HepG2 (cell line): ENCODE measurements around the gene DAPK3. TPM values are rescaled to one million over a fixed set of nuclear protein-coding genes. Genes with fewer than 3 reads are reported as not detected.

Experiments
- CBX2 ChIP-seq, 2 experiments: fragments of 200-600 bp in 1 of 2; sonication (generic); formaldehyde crosslinking in 1 of 2; IDR thresholded peaks; 2 replicates each; pipeline versions ENCODE4 v1.7.0 to v1.8.1; 2018 to 2022; ENCODE audit warnings: low read depth in 2 of 2, low read length in 1 of 2, mild to moderate bottlenecking in 1 of 2, missing genetic modification reagents in 1 of 2
- EED ChIP-seq: sonication (generic); formaldehyde crosslinking; IDR thresholded peaks from 2 replicates; pipeline ENCODE4 v1.5.0; 2020; ENCODE audit warnings: mild to moderate bottlenecking, missing genetic modification reagents
- FLYWCH1 ChIP-seq: sonication (generic); formaldehyde crosslinking; IDR thresholded peaks from 2 replicates; pipeline ENCODE4 v1.8.1; 2023; ENCODE audit warnings: mild to moderate bottlenecking, missing genetic modification reagents
- KDM2A ChIP-seq: sonication (generic); formaldehyde crosslinking; IDR thresholded peaks from 2 replicates; pipeline ENCODE4 v1.4.0; 2020; ENCODE audit warnings: low read depth, missing genetic modification reagents, borderline replicate concordance
- NFATC3 ChIP-seq: sonication (generic); formaldehyde crosslinking; IDR thresholded peaks from 2 replicates; pipeline ENCODE4 v1.5.1; 2020; ENCODE audit warnings: mild to moderate bottlenecking, missing genetic modification reagents
- SOX13 ChIP-seq, 3 experiments: fragments of 450-650 bp in 1 of 3; sonication (generic) in 1 of 3; formaldehyde crosslinking in 1 of 3; IDR thresholded peaks in 2 of 3; conservative IDR thresholded peaks in 1 of 3; 2 replicates each; pipeline versions ENCODE4 v1.5.0 to v1.6.1; 2016 to 2020; ENCODE audit warnings: antibody characterized with exemption in 1 of 3, mild to moderate bottlenecking in 1 of 3, missing compliant biosample characterization in 1 of 3, missing genetic modification reagents in 1 of 3, moderate library complexity in 1 of 3
- SP1 ChIP-seq, 2 experiments: fragments of 450-650 bp in 1 of 2; sonication (generic) in 1 of 2; formaldehyde crosslinking in 1 of 2; IDR thresholded peaks; 2 replicates each; pipeline versions ENCODE4 v1.4.0 to v1.6.1; 2016 to 2020; ENCODE audit warnings: missing genetic modification reagents in 1 of 2
- SP4 ChIP-seq: sonication (generic); formaldehyde crosslinking; IDR thresholded peaks from 2 replicates; pipeline ENCODE4 v1.8.1; 2023; ENCODE audit warnings: mild to moderate bottlenecking, missing genetic modification reagents
- SRSF1 ChIP-seq: fragments of 200-400 bp; formaldehyde crosslinking; optimal IDR thresholded peaks from 2 replicates; pipeline ENCODE3; 2017; ENCODE audit warnings: mild to moderate bottlenecking, low read depth, low read length, moderate library complexity
- ZNF207 ChIP-seq: fragments of 450-650 bp; IDR thresholded peaks from 2 replicates; pipeline ENCODE4 v1.6.1; 2016; ENCODE audit warnings: antibody characterized with exemption, borderline replicate concordance
- ZNF367 ChIP-seq: sonication (generic); formaldehyde crosslinking; IDR thresholded peaks from 2 replicates; pipeline ENCODE4 v1.4.0; 2020; ENCODE audit warnings: missing genetic modification reagents, borderline replicate concordance
- ZNF510 ChIP-seq: sonication (generic); formaldehyde crosslinking; IDR thresholded peaks from 2 replicates; pipeline ENCODE4 v1.4.0; 2020; ENCODE audit warnings: low read depth, mild to moderate bottlenecking, missing genetic modification reagents
- ZNF556 ChIP-seq: sonication (generic); formaldehyde crosslinking; IDR thresholded peaks from 2 replicates; pipeline ENCODE4 v1.4.0; 2020; ENCODE audit warnings: mild to moderate bottlenecking, missing genetic modification reagents, borderline replicate concordance
- ZNF572 ChIP-seq: sonication (generic); formaldehyde crosslinking; IDR thresholded peaks from 2 replicates; pipeline ENCODE4 v1.5.1; 2020; ENCODE audit warnings: mild to moderate bottlenecking, missing genetic modification reagents
- ZNF720 ChIP-seq: sonication (generic); formaldehyde crosslinking; IDR thresholded peaks from 2 replicates; pipeline ENCODE4 v1.4.0; 2020; ENCODE audit warnings: missing genetic modification reagents
- ZNF891 ChIP-seq: sonication (generic); formaldehyde crosslinking; IDR thresholded peaks from 2 replicates; pipeline ENCODE4 v1.5.0; 2020; ENCODE audit warnings: mild to moderate bottlenecking, missing genetic modification reagents
- ZSCAN21 ChIP-seq: sonication (generic); formaldehyde crosslinking; IDR thresholded peaks from 2 replicates; pipeline ENCODE4 v1.8.0; 2022; ENCODE audit warnings: mild to moderate bottlenecking, missing genetic modification reagents, moderate library complexity, borderline replicate concordance
- ZSCAN29 ChIP-seq: sonication (generic); formaldehyde crosslinking; conservative IDR thresholded peaks from 2 replicates; pipeline ENCODE4 v1.4.0; 2020; ENCODE audit warnings: mild to moderate bottlenecking, missing genetic modification reagents
- polyA plus RNA-seq, 8 experiments: library from polyadenylated mRNA; depleted of rRNA in 3 of 8; stranded (reverse) in 7 of 8; unstranded in 1 of 8; fragments of >200 nt; fragmentation: Illumina TruSeq in 4 of 8; extraction: Trizol in 4 of 8; gene quantifications; 2 replicates each; pipeline versions ENCODE4 v1.2.1 to v1.2.3, GENCODE V29; 2011 to 2016; ENCODE audit warnings: low read depth in 4 of 8, missing spikeins in 1 of 8, mixed read lengths in 1 of 8; ENCODE audit not compliant: insufficient read depth in 1 of 8
- total RNA-seq, 5 experiments: library from RNA; depleted of rRNA; stranded (reverse); fragments of >200 nt; fragmentation: Illumina TruSeq; extraction: Trizol; gene quantifications; 2 replicates each; pipeline ENCODE4 v1.2.3, GENCODE V29; 2016; ENCODE audit warnings: low read depth in 1 of 5
- TF ChIP-seq, protein P1 (sequence below): IDR thresholded peaks from 2 replicates; pipeline ENCODE4 v1.6.1; 2018; ENCODE audit warnings: missing genetic modification reagents, mild to moderate bottlenecking, missing compliant biosample characterization
- TF ChIP-seq, protein P2 (sequence below): sonication (generic); formaldehyde crosslinking; IDR thresholded peaks from 2 replicates; pipeline ENCODE4 v1.8.1; 2022; ENCODE audit warnings: mild to moderate bottlenecking, missing genetic modification reagents
- TF ChIP-seq, protein P3 (sequence below): sonication (generic); formaldehyde crosslinking; IDR thresholded peaks from 2 replicates; pipeline ENCODE4 v1.5.0; 2020; ENCODE audit warnings: mild to moderate bottlenecking, missing genetic modification reagents
- TF ChIP-seq, protein P4 (sequence below): sonication (generic); formaldehyde crosslinking; IDR thresholded peaks from 2 replicates; pipeline ENCODE4 v1.4.0; 2020; ENCODE audit warnings: missing genetic modification reagents, borderline replicate concordance

Gene DAPK3
- total and polyA plus RNA-seq, 2 of the 13 experiments (the other 11 are each of a cell fraction or from before 2014, with no cell fraction given): 30.5 to 37.3 TPM

DNA sequence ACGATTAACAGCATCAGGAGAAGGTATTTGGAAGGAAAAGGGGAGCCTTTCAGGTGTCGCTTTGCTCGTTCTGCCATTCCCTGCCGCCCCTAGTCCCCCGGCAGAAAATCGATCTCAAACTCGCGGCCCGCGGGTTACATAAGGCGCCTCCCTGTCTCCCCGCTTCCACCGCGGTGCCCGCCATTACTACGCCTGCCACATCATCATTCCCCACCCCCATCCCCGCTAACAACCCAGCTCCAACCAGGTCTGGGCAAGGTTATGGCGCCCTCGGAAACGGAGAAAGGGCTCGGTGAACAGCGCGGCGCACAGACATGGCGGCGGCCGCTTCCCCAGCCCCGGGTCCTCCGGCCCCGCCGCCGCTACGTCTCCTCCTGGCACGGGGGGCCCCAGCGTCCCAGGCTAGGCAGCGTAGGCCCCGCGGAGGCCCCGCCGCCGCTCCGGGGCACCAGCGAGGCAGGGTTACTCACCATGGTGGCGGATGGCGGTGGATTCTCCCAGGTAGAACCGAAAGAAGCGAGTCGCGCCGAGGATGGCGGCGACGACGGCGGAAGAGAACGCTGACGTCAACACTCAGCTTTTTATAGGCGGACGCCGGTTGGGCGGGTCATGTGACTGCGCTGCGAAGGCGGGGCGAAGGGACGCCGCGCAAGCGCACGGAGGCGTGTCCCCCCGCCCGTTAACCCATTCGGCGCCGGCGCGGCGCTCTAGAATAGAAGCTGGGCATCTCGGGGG is 14.2 kb upstream of the DAPK3 start, which contains the start of gene EEF2 (continued):
- TF ChIP-seq, protein P1, sequence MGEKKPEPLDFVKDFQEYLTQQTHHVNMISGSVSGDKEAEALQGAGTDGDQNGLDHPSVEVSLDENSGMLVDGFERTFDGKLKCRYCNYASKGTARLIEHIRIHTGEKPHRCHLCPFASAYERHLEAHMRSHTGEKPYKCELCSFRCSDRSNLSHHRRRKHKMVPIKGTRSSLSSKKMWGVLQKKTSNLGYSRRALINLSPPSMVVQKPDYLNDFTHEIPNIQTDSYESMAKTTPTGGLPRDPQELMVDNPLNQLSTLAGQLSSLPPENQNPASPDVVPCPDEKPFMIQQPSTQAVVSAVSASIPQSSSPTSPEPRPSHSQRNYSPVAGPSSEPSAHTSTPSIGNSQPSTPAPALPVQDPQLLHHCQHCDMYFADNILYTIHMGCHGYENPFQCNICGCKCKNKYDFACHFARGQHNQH (CRISPR knock-in tag): peak; percentile 79
- TF ChIP-seq ZNF510 (no peak), ZNF891 (peak; percentile 97), ZNF207 (no peak), SP4 (CRISPR knock-in tag) (peak; percentile 90), SRSF1 (peak; percentile 70), ZNF720 (CRISPR knock-in tag) (no peak), FLYWCH1 (no peak), ZSCAN21 (CRISPR knock-in tag) (peak; percentile 68; the same call in 1 of the 2 replicates), NFATC3 (CRISPR knock-in tag) (no peak), CBX2 (IDR thresholded peaks at IDR 0.05; ENCODE audit: low read depth, low read length) (no peak), CBX2 (CRISPR knock-in tag; IDR thresholded peaks at IDR 0.05; ENCODE audit: low read depth) (no peak), SP1 (IDR thresholded peaks at IDR 0.05) (no peak), SP1 (CRISPR knock-in tag; IDR thresholded peaks at IDR 0.05) (peak; percentile 79), ZNF367 (CRISPR knock-in tag) (no peak), ZNF556 (CRISPR knock-in tag) (peak; percentile 51; the same call in 1 of the 2 replicates), ZSCAN29 (CRISPR knock-in tag) (0 out of 2 replicates have a peak, but pooled peaks have one; percentile 49), SOX13 (IDR thresholded peaks at IDR 0.05) (no peak), SOX13 (CRISPR knock-in tag; conservative IDR thresholded peaks at IDR 0.05 in 1 of 2, IDR thresholded peaks at IDR 0.05 in 1 of 2) (peak in 1 of 2 experiments; percentile 88; a peak in 1 of 4 replicates), ZNF572 (CRISPR knock-in tag) (no peak), KDM2A (CRISPR knock-in tag) (peak; percentile 90), EED (CRISPR knock-in tag) (peak; percentile 78; the same call in 1 of the 2 replicates)
- TF ChIP-seq, protein P2, sequence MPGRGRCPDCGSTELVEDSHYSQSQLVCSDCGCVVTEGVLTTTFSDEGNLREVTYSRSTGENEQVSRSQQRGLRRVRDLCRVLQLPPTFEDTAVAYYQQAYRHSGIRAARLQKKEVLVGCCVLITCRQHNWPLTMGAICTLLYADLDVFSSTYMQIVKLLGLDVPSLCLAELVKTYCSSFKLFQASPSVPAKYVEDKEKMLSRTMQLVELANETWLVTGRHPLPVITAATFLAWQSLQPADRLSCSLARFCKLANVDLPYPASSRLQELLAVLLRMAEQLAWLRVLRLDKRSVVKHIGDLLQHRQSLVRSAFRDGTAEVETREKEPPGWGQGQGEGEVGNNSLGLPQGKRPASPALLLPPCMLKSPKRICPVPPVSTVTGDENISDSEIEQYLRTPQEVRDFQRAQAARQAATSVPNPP (CRISPR knock-in tag): 0 out of 2 replicates have a peak, but pooled peaks have one; percentile 75
- TF ChIP-seq, protein P3, sequence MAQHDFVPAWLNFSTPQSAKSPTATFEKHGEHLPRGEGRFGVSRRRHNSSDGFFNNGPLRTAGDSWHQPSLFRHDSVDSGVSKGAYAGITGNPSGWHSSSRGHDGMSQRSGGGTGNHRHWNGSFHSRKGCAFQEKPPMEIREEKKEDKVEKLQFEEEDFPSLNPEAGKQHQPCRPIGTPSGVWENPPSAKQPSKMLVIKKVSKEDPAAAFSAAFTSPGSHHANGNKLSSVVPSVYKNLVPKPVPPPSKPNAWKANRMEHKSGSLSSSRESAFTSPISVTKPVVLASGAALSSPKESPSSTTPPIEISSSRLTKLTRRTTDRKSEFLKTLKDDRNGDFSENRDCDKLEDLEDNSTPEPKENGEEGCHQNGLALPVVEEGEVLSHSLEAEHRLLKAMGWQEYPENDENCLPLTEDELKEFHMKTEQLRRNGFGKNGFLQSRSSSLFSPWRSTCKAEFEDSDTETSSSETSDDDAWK (CRISPR knock-in tag): no peak
- TF ChIP-seq, protein P4, sequence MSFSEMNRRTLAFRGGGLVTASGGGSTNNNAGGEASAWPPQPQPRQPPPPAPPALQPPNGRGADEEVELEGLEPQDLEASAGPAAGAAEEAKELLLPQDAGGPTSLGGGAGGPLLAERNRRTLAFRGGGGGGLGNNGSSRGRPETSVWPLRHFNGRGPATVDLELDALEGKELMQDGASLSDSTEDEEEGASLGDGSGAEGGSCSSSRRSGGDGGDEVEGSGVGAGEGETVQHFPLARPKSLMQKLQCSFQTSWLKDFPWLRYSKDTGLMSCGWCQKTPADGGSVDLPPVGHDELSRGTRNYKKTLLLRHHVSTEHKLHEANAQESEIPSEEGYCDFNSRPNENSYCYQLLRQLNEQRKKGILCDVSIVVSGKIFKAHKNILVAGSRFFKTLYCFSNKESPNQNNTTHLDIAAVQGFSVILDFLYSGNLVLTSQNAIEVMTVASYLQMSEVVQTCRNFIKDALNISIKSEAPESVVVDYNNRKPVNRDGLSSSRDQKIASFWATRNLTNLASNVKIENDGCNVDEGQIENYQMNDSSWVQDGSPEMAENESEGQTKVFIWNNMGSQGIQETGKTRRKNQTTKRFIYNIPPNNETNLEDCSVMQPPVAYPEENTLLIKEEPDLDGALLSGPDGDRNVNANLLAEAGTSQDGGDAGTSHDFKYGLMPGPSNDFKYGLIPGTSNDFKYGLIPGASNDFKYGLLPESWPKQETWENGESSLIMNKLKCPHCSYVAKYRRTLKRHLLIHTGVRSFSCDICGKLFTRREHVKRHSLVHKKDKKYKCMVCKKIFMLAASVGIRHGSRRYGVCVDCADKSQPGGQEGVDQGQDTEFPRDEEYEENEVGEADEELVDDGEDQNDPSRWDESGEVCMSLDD: no peak
